Muscle of leg (tissue), 11 donors: ENCODE data around the gene ZP1. TPM values are rescaled to one million over a fixed set of nuclear protein-coding genes. Genes with fewer than 3 reads are reported as not detected.

ENCODE experiments used
- DNase-seq: peaks from one replicate; pipeline ENCODE4 v3.0.0; 2013
- H3K27ac ChIP-seq: one replicate; pipeline ENCODE4 v1.5.1; 2013; ENCODE audit warnings: mild to moderate bottlenecking, low read length, control low read depth
- H3K27me3 ChIP-seq: one replicate; pipeline ENCODE4 v1.6.1; 2013; ENCODE audit warnings: low read length; ENCODE audit not compliant: control insufficient read depth, insufficient read depth
- H3K36me3 ChIP-seq: one replicate; pipeline ENCODE4 v1.6.1; 2013; ENCODE audit warnings: low read length; ENCODE audit not compliant: control insufficient read depth, insufficient read depth
- H3K4me1 ChIP-seq: one replicate; pipeline ENCODE4 v1.6.1; 2013; ENCODE audit warnings: low read length; ENCODE audit not compliant: control insufficient read depth, insufficient read depth
- H3K4me3 ChIP-seq: one replicate; pipeline ENCODE4 v1.5.1; 2013; ENCODE audit warnings: low read length, control low read depth
- H3K9me3 ChIP-seq: replicated peaks from 2 replicates; pipeline ENCODE4 v1.6.1; 2013; ENCODE audit warnings: low read depth, low read length; ENCODE audit not compliant: control insufficient read depth
- WGBS: methylation state at CpG from one replicate; pipeline ENCODE4 v1.1.5; 2013; ENCODE audit warnings: missing lambda C conversion rate; ENCODE audit not compliant: insufficient coverage; 5-methylcytosine and 5-hydroxymethylcytosine counted together
- polyA plus RNA-seq, 8 donors: library from polyadenylated mRNA; unstranded; fragments of 120-200 nt; gene quantifications; one replicate each; pipeline versions ENCODE4 v1.2.1 to v1.2.3, GENCODE V29; 2013; ENCODE audit warnings: inconsistent platforms in 1 of 8, low replicate concordance in 1 of 8; ENCODE audit not compliant: insufficient read length in 8 of 8, insufficient read depth in 1 of 8
- total RNA-seq: library from RNA; stranded (reverse); fragments of 120-200 nt; gene quantifications from one replicate; pipeline ENCODE4 v1.2.4, GENCODE V29; 2013

The ZP1 gene
- total and polyA plus RNA-seq, 9 donors = 0.07 to 0.13 TPM; not detected in 7

DNA sequence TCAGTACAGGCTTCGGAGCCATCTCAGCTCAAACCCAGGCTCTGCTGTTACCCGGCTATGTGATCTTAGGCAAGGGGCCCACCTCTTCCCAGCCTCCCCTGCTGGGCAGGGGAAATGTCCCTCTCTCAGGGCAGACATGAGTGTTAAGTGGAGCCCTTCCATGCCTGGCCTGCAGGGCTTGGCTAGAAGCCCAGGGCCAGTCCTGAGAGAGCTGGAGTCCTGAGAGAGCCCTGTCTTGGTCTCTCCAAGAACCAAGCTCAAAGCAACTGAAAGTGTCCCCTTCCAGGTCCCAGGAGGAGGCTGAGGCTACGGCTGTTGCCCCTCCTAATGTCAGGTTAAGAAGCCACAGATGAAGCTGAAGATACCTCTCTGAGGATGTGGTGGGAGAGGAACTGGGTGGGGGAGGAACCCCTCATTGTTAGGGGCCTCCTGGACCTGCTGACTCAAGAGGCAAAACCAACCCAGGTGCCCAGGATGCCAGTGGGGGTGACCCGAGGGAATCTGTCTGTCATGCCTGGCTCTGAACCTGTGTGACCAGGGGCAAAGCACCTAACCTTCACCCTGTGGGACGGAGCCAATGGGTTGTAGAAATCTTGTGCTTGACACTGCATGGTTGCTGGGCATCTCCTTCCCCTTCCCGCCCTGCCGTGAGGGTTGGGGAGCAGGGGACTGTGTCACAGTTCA is 4.2 kb downstream of the ZP1 start:
- H3K27me3 ChIP-seq = no peaks in the 10 kb centered on the region
- H3K27ac ChIP-seq = no peak overlapping the region
- DNase-seq = no peak
- peaks cover 70% of the 10 kb centered on the region for H3K4me1 ChIP-seq
- H3K36me3 ChIP-seq = no peaks in the 10 kb centered on the region
- 60% methylated on average over 1 of the region's 7 CpGs for WGBS
- H3K9me3 ChIP-seq = no peaks in the 10 kb centered on the region
- no peak overlapping the region for H3K4me3 ChIP-seq

DNA sequence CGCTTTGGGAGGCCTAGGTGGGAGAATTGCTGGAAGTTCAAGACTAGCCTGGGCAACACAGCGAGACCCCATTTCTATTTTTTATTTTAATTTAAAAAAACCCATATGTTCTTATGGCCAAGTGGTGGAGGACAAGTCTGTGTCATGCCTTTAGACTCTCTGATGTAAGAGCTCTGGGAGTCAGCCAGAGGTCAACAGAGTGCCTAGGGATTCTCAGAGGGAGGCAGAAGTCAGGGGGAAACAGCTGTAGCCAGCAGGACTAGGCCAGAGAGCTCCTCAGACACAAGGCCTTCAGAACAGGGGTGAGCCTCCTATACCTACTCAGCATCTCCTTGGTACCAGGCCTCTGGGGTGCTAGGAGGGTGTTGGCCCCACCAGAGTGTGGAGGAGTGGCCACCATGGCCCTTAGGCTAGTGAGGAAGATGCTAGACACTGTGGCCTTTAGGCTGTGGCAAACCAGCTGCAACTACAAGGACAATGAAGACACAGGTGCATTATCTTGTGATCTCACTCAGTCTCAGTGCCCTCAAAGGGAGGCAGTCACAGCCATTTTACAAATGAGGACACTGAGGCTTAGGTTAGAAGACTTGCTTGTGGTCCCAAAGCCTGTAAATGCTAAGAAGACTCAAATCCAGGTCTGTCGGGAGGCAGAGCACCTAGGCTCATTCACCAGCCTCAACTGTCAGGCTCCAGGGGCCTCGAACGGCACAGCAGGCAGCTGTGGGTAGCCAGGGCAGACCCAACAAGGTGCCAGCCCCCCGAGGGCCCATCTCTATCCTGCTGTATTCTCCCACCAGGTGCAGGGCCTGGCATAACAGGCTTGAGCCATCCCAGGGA is 5.0 kb downstream of the ZP1 start:
- peaks cover 73% of the 10 kb centered on the region for H3K4me1 ChIP-seq
- no peaks in the 10 kb centered on the region for H3K9me3 ChIP-seq
- H3K4me3 ChIP-seq = no peak overlapping the region
- H3K27me3 ChIP-seq = no peaks in the 10 kb centered on the region
- DNase-seq = peak; percentile 90
- 91% methylated on average over 4 of the region's 6 CpGs for WGBS
- H3K36me3 ChIP-seq = peaks cover 3% of the 10 kb centered on the region
- no peak overlapping the region for H3K27ac ChIP-seq

GRCh38 chr11:60872961-60873524 is 5.7 kb downstream of the ZP1 start:
- no peak for DNase-seq
- Histone ChIP-seq H3K9me3 (no peaks in the 10 kb centered on the region), H3K4me3 (no peak overlapping the region), H3K27ac (no peak overlapping the region), H3K27me3 (no peaks in the 10 kb centered on the region), H3K36me3 (peaks cover 3% of the 10 kb centered on the region), H3K4me1 (peaks cover 71% of the 10 kb centered on the region)
- WGBS = 64% methylated on average over 12 of the region's 16 CpGs

GRCh38 chr11:60873533-60873932 is 6.2 kb downstream of the ZP1 start:
- WGBS = 85% methylated on average over 8 of the region's 12 CpGs

GRCh38 chr11:60874421-60875365 is 7.4 kb downstream of the ZP1 start:
- 68% methylated on average over 7 of the region's 13 CpGs for WGBS
- DNase-seq = no peak
- H3K9me3 ChIP-seq = no peaks in the 10 kb centered on the region
- peaks cover 75% of the 10 kb centered on the region for H3K4me1 ChIP-seq
- peaks cover 9% of the 10 kb centered on the region for H3K36me3 ChIP-seq
- H3K4me3 ChIP-seq = no peak overlapping the region
- H3K27me3 ChIP-seq = no peaks in the 10 kb centered on the region
- peak overlapping the region; percentile 72 for H3K27ac ChIP-seq

More at GRCh38 chr11:60873533-60873932, 6.2 kb downstream of the ZP1 start:
- peaks cover 71% of the 10 kb centered on the region for H3K4me1 ChIP-seq
- H3K9me3 ChIP-seq = no peaks in the 10 kb centered on the region
- no peak overlapping the region for H3K27ac ChIP-seq
- H3K36me3 ChIP-seq = peaks cover 3% of the 10 kb centered on the region
- H3K4me3 ChIP-seq = no peak overlapping the region
- DNase-seq = no peak
- no peaks in the 10 kb centered on the region for H3K27me3 ChIP-seq

DNA sequence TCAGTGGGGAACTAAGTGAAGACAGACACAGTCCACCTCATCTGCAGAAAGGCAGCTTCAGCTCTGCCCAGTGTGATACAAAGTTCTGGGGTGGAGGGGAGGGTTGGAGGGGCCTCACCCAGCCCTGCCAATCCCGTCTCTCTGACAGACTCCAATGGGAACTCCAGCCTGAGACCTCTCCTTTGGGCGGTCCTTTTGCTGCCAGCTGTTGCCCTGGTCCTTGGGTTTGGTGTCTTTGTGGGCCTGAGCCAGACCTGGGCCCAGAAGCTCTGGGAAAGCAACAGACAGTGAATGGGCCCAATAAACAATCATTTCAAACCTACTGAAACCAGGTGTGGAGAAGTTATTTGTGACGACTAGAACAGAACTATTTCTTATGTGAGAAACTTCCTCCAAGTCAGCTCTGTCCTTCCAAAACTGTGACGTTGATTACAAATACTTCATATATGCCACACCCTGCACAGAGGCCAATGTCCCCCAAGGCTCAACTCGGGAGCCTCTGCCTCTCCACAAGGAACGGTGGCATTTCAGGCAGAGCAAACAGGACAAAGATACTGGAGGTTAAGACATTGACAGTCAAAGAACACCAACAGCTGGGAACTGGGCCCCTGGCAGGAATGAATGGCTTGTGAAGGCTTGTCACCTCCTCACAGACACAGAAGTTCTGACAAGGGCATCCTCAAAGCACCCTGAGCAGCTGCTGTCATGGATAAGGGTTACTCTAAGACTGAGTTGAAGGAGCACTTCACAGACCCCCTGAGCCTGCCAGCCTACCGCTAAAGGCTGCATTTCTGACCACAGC is 8.2 kb downstream of the ZP1 start:
- no peak overlapping the region for H3K4me3 ChIP-seq
- peaks cover 74% of the 10 kb centered on the region for H3K4me1 ChIP-seq
- H3K27ac ChIP-seq = peak overlapping the region; percentile 72
- DNase-seq = peak; percentile 55
- H3K27me3 ChIP-seq = no peaks in the 10 kb centered on the region
- 40% methylated on average over 3 of the region's 7 CpGs for WGBS
- H3K36me3 ChIP-seq = peaks cover 15% of the 10 kb centered on the region
- H3K9me3 ChIP-seq = no peaks in the 10 kb centered on the region

DNA sequence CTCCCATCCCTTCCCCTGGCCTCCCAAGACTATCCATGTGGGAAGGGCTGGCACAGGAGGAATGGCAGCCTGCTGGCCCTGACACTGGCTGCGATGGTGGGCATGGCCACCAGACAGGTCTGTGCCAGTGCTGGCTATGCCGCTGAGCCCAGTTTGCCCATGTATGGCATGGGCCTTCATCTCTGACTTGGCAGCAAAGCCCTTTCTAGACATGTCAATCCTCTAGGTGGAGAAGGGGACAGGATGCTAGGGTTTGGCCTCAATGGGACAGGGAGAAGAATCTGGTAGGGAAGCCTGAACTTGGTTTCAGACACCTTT is 8.8 kb downstream of the ZP1 start:
- Histone ChIP-seq H3K4me1 (peaks cover 68% of the 10 kb centered on the region), H3K9me3 (no peaks in the 10 kb centered on the region), H3K27me3 (no peaks in the 10 kb centered on the region), H3K27ac (peak overlapping the region; percentile 72), H3K36me3 (peaks cover 15% of the 10 kb centered on the region), H3K4me3 (no peak overlapping the region)
- no peak for DNase-seq
- WGBS = 94% methylated on average over 2 of the region's 2 CpGs

DNA sequence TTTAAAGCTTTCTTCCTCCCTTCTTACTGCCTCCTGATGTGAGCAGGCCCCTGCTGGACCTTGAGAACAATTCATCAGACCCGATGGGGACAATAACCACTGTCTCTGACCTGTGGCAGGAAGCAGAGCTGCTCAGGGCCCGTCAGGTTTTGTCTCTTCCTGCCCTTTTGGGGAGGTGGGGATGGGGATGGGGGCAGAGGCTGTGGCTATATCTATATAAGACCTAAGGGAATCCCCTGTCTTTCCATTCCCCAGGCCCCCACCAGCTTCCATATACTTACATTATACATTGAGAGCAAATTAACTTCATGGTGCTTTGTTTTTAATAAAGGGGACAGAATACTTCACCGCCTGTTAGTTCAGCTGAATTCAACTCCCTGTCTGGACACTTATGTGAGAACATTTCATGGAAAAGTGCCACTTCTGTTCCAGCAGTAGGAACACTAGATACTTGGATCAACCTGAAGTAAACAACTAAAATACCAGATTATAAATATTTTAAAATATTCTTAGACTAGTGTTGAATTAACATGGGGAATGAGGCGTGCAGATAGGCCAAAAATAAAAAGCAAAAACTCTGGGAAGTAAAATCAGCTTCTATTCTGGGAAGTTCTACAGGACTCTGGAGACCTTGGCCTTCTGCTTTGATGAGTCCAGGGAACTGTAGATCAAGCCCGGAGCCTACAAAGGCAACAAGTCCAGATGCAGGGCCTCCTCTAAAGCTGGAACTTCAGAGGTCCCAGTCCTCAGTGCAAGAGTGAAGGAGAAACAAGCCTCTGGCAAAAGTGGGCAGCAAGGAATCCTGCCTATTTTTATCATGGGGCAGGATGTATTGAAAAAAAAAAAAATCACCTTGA is 11.1 kb downstream of the ZP1 start:
- no peaks in the 10 kb centered on the region for H3K27me3 ChIP-seq
- peak overlapping the region; percentile 73 for H3K27ac ChIP-seq
- 13% methylated on average over 1 of the region's 5 CpGs for WGBS
- H3K9me3 ChIP-seq = no peaks in the 10 kb centered on the region
- H3K4me1 ChIP-seq = peaks cover 45% of the 10 kb centered on the region
- peaks cover 15% of the 10 kb centered on the region for H3K36me3 ChIP-seq
- peak; percentile 90 for DNase-seq
- no peak overlapping the region for H3K4me3 ChIP-seq
